Neural progenitor cell (in vitro differentiated cells): ENCODE data around the gene ZFP36L2. TPM values are rescaled to one million over a fixed set of nuclear protein-coding genes. Genes with fewer than 3 reads are reported as not detected.

Source experiments
- DNase-seq: peaks from one replicate; pipeline ENCODE4 v3.0.0-alpha.2; 2016; ENCODE audit warnings: low spot score
- H2AFZ ChIP-seq: fragments of 200-600 bp; sonication (generic); replicated peaks from 2 replicates; pipeline ENCODE4 v1.6.1; 2016; ENCODE audit warnings: antibody characterized with exemption
- H3F3A ChIP-seq: fragments of 200-600 bp; sonication (generic); 2 replicates; pipeline ENCODE4 v1.6.1; 2016; ENCODE audit warnings: antibody characterized with exemption, low read depth
- H3K27ac ChIP-seq: fragments of 200-600 bp; sonication (generic); 2 replicates; pipeline ENCODE4 v1.5.1; 2016; ENCODE audit warnings: mild to moderate bottlenecking
- H3K27me3 ChIP-seq: fragments of 200-600 bp; sonication (generic); 2 replicates; pipeline ENCODE4 v1.6.1; 2016; ENCODE audit warnings: mild to moderate bottlenecking, moderate library complexity
- H3K36me3 ChIP-seq: fragments of 200-600 bp; sonication (generic); 2 replicates; pipeline ENCODE4 v1.5.1; 2016
- H3K4me1 ChIP-seq: fragments of 200-600 bp; sonication (generic); 2 replicates; pipeline ENCODE4 v1.6.1; 2016; ENCODE audit warnings: mixed run types
- H3K4me2 ChIP-seq: fragments of 200-600 bp; sonication (generic); 2 replicates; pipeline ENCODE4 v1.6.1; 2016
- H3K4me3 ChIP-seq: fragments of 200-600 bp; sonication (generic); 2 replicates; pipeline ENCODE4 v1.5.1; 2016
- H3K79me2 ChIP-seq: fragments of 200-600 bp; sonication (generic); 2 replicates; pipeline ENCODE4 v1.6.1; 2016; ENCODE audit warnings: low read depth
- H3K9ac ChIP-seq: fragments of 200-600 bp; sonication (generic); 2 replicates; pipeline ENCODE4 v1.6.1; 2016
- H3K9me3 ChIP-seq: fragments of 200-600 bp; sonication (generic); 2 replicates; pipeline ENCODE4 v1.5.1; 2016; ENCODE audit warnings: low read depth
- H4K20me1 ChIP-seq: fragments of 200-600 bp; sonication (generic); 2 replicates; pipeline ENCODE4 v1.6.1; 2016; ENCODE audit warnings: low read depth
- H3K27ac Mint-ChIP-seq: 3 replicates; pipeline ENCODE4 v1.8.0; 2021; ENCODE audit warnings: mixed read lengths
- H3K27me3 Mint-ChIP-seq: 2 replicates; pipeline ENCODE4 v1.8.0; 2022; ENCODE audit warnings: low read depth, mild to moderate bottlenecking, inconsistent platforms, moderate library complexity, mixed read lengths; ENCODE audit not compliant: insufficient read depth
- H3K36me3 Mint-ChIP-seq: 3 replicates; pipeline ENCODE4 v1.8.0; 2021; ENCODE audit warnings: mixed read lengths
- H3K4me1 Mint-ChIP-seq: 3 replicates; pipeline ENCODE4 v1.8.0; 2021; ENCODE audit warnings: mixed read lengths
- H3K4me3 Mint-ChIP-seq: 3 replicates; pipeline ENCODE4 v1.8.0; 2021; ENCODE audit warnings: mild to moderate bottlenecking, moderate library complexity, mixed read lengths
- H3K9me3 Mint-ChIP-seq: 3 replicates; pipeline ENCODE4 v1.8.0; 2020; ENCODE audit warnings: mixed read lengths
- CTCF ChIP-seq: fragments of 200-600 bp; sonication (generic); IDR thresholded peaks from 2 replicates; pipeline ENCODE4 v1.5.1; 2017; ENCODE audit warnings: antibody characterized with exemption, mild to moderate bottlenecking
- EZH2 ChIP-seq: fragments of 200-600 bp; sonication (generic); IDR thresholded peaks from 2 replicates; pipeline ENCODE4 v1.6.1; 2017; ENCODE audit warnings: antibody characterized with exemption, mild to moderate bottlenecking, moderate library complexity
- EZH2phosphoT487 ChIP-seq: fragments of 200-600 bp; sonication (generic); IDR thresholded peaks from 2 replicates; pipeline ENCODE4 v1.6.1; 2017; ENCODE audit warnings: antibody characterized with exemption
- total RNA-seq: library from RNA; depleted of rRNA; stranded (reverse); fragments of >200 nt; gene quantifications from 2 replicates; pipeline ENCODE4 v1.2.3, GENCODE V29; 2015; ENCODE audit warnings: low replicate concordance

Gene ZFP36L2
- total RNA-seq, 1 donor from 2014 or later, result 13.8 TPM

GRCh38 chr2:43246641-43247040, 20.2 kb upstream of the ZFP36L2 start:
- no peak for TF ChIP-seq EZH2phosphoT487
- no peak overlapping the region for H3K9ac ChIP-seq
- no peaks in the 10 kb centered on the region for H3K9me3 Mint-ChIP-seq
- H3K9me3 ChIP-seq, result no peaks in the 10 kb centered on the region
- H3K27ac Mint-ChIP-seq, result no peak overlapping the region
- no peak overlapping the region for H3K4me3 ChIP-seq
- H3K4me1 ChIP-seq, result peaks cover 17% of the 10 kb centered on the region
- H3K79me2 ChIP-seq, result no peaks in the 10 kb centered on the region
- H4K20me1 ChIP-seq, result no peaks in the 10 kb centered on the region
- H3K36me3 ChIP-seq, result no peaks in the 10 kb centered on the region
- H3F3A ChIP-seq, result peaks cover 13% of the 10 kb centered on the region
- H3K27ac ChIP-seq, result no peak overlapping the region
- DNase-seq, result no peak
- H3K4me1 Mint-ChIP-seq, result peaks cover 6% of the 10 kb centered on the region
- peaks cover 2% of the 10 kb centered on the region for H3K36me3 Mint-ChIP-seq
- H3K4me3 Mint-ChIP-seq, result no peak overlapping the region
- H3K27me3 Mint-ChIP-seq, result no peaks in the 10 kb centered on the region
- H3K4me2 ChIP-seq, result no peak overlapping the region
- H2AFZ ChIP-seq, result no peak overlapping the region
- H3K27me3 ChIP-seq, result no peaks in the 10 kb centered on the region

GRCh38 chr2:43241558-43241957, 15.2 kb upstream of the ZFP36L2 start:
- Histone ChIP-seq H3K9me3 (no peaks in the 10 kb centered on the region), H3K36me3 (no peaks in the 10 kb centered on the region), H2AFZ (no peak overlapping the region), H3K79me2 (no peaks in the 10 kb centered on the region), H3K9ac (no peak overlapping the region), H3K4me3 (no peak overlapping the region), H3F3A (no peaks in the 10 kb centered on the region), H3K4me1 (peaks cover under 1% of the 10 kb centered on the region), H3K27ac (no peak overlapping the region), H4K20me1 (no peaks in the 10 kb centered on the region), H3K27me3 (no peaks in the 10 kb centered on the region), H3K4me2 (no peak overlapping the region)
- TF ChIP-seq CTCF (no peak), EZH2phosphoT487 (no peak), EZH2 (no peak)
- Mint-ChIP-seq H3K27me3 (no peaks in the 10 kb centered on the region), H3K4me1 (no peaks in the 10 kb centered on the region), H3K4me3 (no peak overlapping the region), H3K9me3 (no peaks in the 10 kb centered on the region), H3K36me3 (peaks cover 3% of the 10 kb centered on the region), H3K27ac (no peak overlapping the region)
- no peak for DNase-seq

- Mint-ChIP-seq H3K9me3 (no peaks in the 10 kb centered on the region), H3K27ac (no peak overlapping the region), H3K4me3 (no peak overlapping the region), H3K4me1 (no peaks in the 10 kb centered on the region), H3K27me3 (no peaks in the 10 kb centered on the region), H3K36me3 (peaks cover 3% of the 10 kb centered on the region)
- Histone ChIP-seq H3K4me3 (no peak overlapping the region), H3K36me3 (no peaks in the 10 kb centered on the region), H3F3A (no peaks in the 10 kb centered on the region), H2AFZ (no peak overlapping the region), H3K27me3 (no peaks in the 10 kb centered on the region), H3K9me3 (no peaks in the 10 kb centered on the region), H3K79me2 (no peaks in the 10 kb centered on the region), H3K9ac (no peak overlapping the region), H3K27ac (no peak overlapping the region), H3K4me2 (no peak overlapping the region), H3K4me1 (no peaks in the 10 kb centered on the region), H4K20me1 (no peaks in the 10 kb centered on the region)
- DNase-seq, result no peak
- no peak for TF ChIP-seq EZH2phosphoT487
- TF ChIP-seq EZH2, result no peak
- no peak for TF ChIP-seq CTCF
These were observed 14.4 kb upstream of the ZFP36L2 start for GRCh38 chr2:43240766-43241150.

- Histone ChIP-seq H3K36me3 (no peaks in the 10 kb centered on the region), H3K9ac (no peak overlapping the region), H3F3A (no peaks in the 10 kb centered on the region), H3K27ac (no peak overlapping the region), H3K27me3 (no peaks in the 10 kb centered on the region), H4K20me1 (no peaks in the 10 kb centered on the region), H3K4me2 (no peak overlapping the region), H3K9me3 (no peaks in the 10 kb centered on the region), H3K79me2 (no peaks in the 10 kb centered on the region), H2AFZ (no peak overlapping the region), H3K4me1 (no peaks in the 10 kb centered on the region), H3K4me3 (no peak overlapping the region)
- DNase-seq, result no peak
- peaks cover 3% of the 10 kb centered on the region for H3K36me3 Mint-ChIP-seq
- TF ChIP-seq CTCF (peak; percentile 32), EZH2phosphoT487 (no peak)
- no peaks in the 10 kb centered on the region for H3K4me1 Mint-ChIP-seq
- no peak overlapping the region for H3K27ac Mint-ChIP-seq
- H3K27me3 Mint-ChIP-seq, result no peaks in the 10 kb centered on the region
- no peaks in the 10 kb centered on the region for H3K9me3 Mint-ChIP-seq
- no peak overlapping the region for H3K4me3 Mint-ChIP-seq
These were observed 13.8 kb upstream of the ZFP36L2 start for GRCh38 chr2:43239981-43240765.
